Gastrocnemius medialis (tissue), 4 donors: ENCODE measurements around the gene PGA5. TPM values are rescaled to one million over a fixed set of nuclear protein-coding genes. Genes with fewer than 3 reads are reported as not detected.

Experiments
- ATAC-seq, 2 donors: fragments of 150-250 bp; one replicate each; pipeline ENCODE4 v1.9.1; 2016
- DNase-seq, 2 donors: peaks; one replicate each; pipeline ENCODE4 v3.0.0-alpha.2; 2019
- H3K27ac ChIP-seq, 4 donors: fragments of 200-600 bp; sonication (generic); 1 replicate in 1 of 4; 2 replicates in 3 of 4; pipeline ENCODE4 v1.5.1; 2016 to 2018; ENCODE audit warnings: mild to moderate bottlenecking in 2 of 4, moderate library complexity in 1 of 4
- H3K27me3 ChIP-seq, 3 donors: fragments of 200-600 bp; sonication (generic) in 2 of 3; 1 replicate in 1 of 3; 2 replicates in 2 of 3; pipeline versions ENCODE4 v1.5.1 to v1.6.0; 2016 to 2019; ENCODE audit warnings: mild to moderate bottlenecking in 1 of 3, moderate library complexity in 1 of 3
- H3K36me3 ChIP-seq, 2 donors: fragments of 200-600 bp; sonication (generic) in 1 of 2; one replicate each; pipeline ENCODE4 v1.5.1; 2017 to 2018
- H3K4me1 ChIP-seq, 2 donors: fragments of 200-600 bp; sonication (generic) in 1 of 2; one replicate each; pipeline ENCODE4 v1.5.1; 2016 to 2017; ENCODE audit warnings: mild to moderate bottlenecking in 2 of 2
- H3K4me3 ChIP-seq, 4 donors: fragments of 200-600 bp; sonication (generic) in 3 of 4; 1 replicate in 1 of 4; 2 replicates in 3 of 4; pipeline ENCODE4 v1.5.1; 2016 to 2019; ENCODE audit warnings: mild to moderate bottlenecking in 2 of 4
- H3K9me3 ChIP-seq, 3 donors: fragments of 200-600 bp; sonication (generic) in 2 of 3; 1 replicate in 1 of 3; 2 replicates in 2 of 3; pipeline ENCODE4 v1.5.1; 2016 to 2019
- POLR2A ChIP-seq, 2 donors: fragments of 450-650 bp; IDR thresholded peaks; one replicate each; pipeline ENCODE4 v1.6.1; 2017; ENCODE audit warnings: antibody characterized with exemption in 2 of 2, mild to moderate bottlenecking in 2 of 2, moderate library complexity in 2 of 2
- in situ Hi-C, 4 donors: fragments of 200-750 bp; cut with MboI; loops; one replicate each; pipeline versions ENCODE4 v1.15.0 to v1.8.0; 2017; ENCODE audit warnings: low sequenced_read_pairs in 4 of 4
- intact Hi-C: fragments of 100-400 bp; cut with DNase I; formaldehyde crosslinking; loops from one replicate; pipeline ENCODE4 v1.15.1; 2023; ENCODE audit warnings: low total_unique reads
- total RNA-seq, 4 donors: library from RNA; depleted of rRNA; stranded (reverse); fragments of >200 nt; gene quantifications; one replicate each; pipeline versions ENCODE4 v1.1.0 to v1.2.3, GENCODE V29; 2016
- TF ChIP-seq, protein P1 (sequence below), 5 experiments: fragments of 450-650 bp in 3 of 5; fragments of 200-600 bp in 2 of 5; sonication (generic) in 2 of 5; IDR thresholded peaks in 4 of 5; conservative IDR thresholded peaks in 1 of 5; 1 replicate in 4 of 5; 2 replicates in 1 of 5; pipeline ENCODE4 v1.5.1; 2016 to 2019; ENCODE audit warnings: antibody characterized with exemption in 5 of 5, mild to moderate bottlenecking in 3 of 5, moderate library complexity in 3 of 5

Gene PGA5
- total RNA-seq, 4 donors from 2014 or later: not detected

GRCh38 chr11:61280883-61281580 is 40.1 kb downstream of the PGA5 start:
- peaks cover 0 to 2% of the 10 kb centered on the region in 2 donors for H3K36me3 ChIP-seq
- no peak for ATAC-seq
- no peak for TF ChIP-seq POLR2A (IDR thresholded peaks at IDR 0.05)
- TF ChIP-seq, protein P1, sequence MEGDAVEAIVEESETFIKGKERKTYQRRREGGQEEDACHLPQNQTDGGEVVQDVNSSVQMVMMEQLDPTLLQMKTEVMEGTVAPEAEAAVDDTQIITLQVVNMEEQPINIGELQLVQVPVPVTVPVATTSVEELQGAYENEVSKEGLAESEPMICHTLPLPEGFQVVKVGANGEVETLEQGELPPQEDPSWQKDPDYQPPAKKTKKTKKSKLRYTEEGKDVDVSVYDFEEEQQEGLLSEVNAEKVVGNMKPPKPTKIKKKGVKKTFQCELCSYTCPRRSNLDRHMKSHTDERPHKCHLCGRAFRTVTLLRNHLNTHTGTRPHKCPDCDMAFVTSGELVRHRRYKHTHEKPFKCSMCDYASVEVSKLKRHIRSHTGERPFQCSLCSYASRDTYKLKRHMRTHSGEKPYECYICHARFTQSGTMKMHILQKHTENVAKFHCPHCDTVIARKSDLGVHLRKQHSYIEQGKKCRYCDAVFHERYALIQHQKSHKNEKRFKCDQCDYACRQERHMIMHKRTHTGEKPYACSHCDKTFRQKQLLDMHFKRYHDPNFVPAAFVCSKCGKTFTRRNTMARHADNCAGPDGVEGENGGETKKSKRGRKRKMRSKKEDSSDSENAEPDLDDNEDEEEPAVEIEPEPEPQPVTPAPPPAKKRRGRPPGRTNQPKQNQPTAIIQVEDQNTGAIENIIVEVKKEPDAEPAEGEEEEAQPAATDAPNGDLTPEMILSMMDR (IDR thresholded peaks at IDR 0.05 in 4 of 5, conservative IDR thresholded peaks at IDR 0.05 in 1 of 5): no peak
- no peak overlapping the region for H3K4me3 ChIP-seq
- DNase-seq: no peak
- in situ Hi-C loops: no loop called here
- H3K9me3 ChIP-seq: no peaks in the 10 kb centered on the region
- H3K27ac ChIP-seq: no peak overlapping the region
- H3K4me1 ChIP-seq: no peaks in the 10 kb centered on the region
- no peaks in the 10 kb centered on the region for H3K27me3 ChIP-seq
- intact Hi-C loops: no loop called here

- no peak for DNase-seq
- no peaks in the 10 kb centered on the region for H3K9me3 ChIP-seq
- in situ Hi-C loops (no loop called here), intact Hi-C loops (no loop called here)
- ATAC-seq: no peak
- H3K4me3 ChIP-seq: no peak overlapping the region
- H3K27me3 ChIP-seq: no peaks in the 10 kb centered on the region
- peaks cover 0 to 5% of the 10 kb centered on the region in 2 donors for H3K36me3 ChIP-seq
- TF ChIP-seq, protein P1 (IDR thresholded peaks at IDR 0.05 in 4 of 5, conservative IDR thresholded peaks at IDR 0.05 in 1 of 5): no peak
- no peak for TF ChIP-seq POLR2A (IDR thresholded peaks at IDR 0.05)
- H3K27ac ChIP-seq: no peak overlapping the region
- no peaks in the 10 kb centered on the region for H3K4me1 ChIP-seq
Observed at GRCh38 chr11:61281581-61282250, 40.7 kb downstream of the PGA5 start.

DNA sequence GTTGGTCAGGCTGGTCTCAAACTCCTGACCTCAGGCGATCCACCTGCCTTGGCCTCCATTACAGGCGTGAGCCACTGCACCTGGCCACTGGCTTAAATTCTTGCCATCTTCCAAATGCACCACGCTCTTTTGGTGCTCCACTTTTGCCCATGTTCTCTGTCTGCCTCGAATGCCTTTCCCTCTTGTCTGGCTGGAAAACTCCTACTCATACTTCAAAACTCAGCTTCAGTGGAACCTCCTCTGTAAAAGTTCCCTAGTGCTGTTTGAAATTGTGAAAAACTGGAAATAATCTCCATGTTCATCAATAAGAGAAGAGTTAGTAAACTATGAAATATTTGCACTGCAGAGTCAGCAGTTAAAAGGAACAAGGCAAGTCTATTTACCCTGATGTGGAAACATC is 42.6 kb downstream of the PGA5 start:
- no peak for ATAC-seq
- no peak for DNase-seq
- Histone ChIP-seq H3K27ac (no peak overlapping the region), H3K4me3 (no peak overlapping the region), H3K36me3 (peaks cover 0 to 5% of the 10 kb centered on the region in 2 donors), H3K27me3 (no peaks in the 10 kb centered on the region), H3K4me1 (no peaks in the 10 kb centered on the region), H3K9me3 (no peaks in the 10 kb centered on the region)
- TF ChIP-seq, protein P1 (IDR thresholded peaks at IDR 0.05 in 4 of 5, conservative IDR thresholded peaks at IDR 0.05 in 1 of 5): no peak
- no peak for TF ChIP-seq POLR2A (IDR thresholded peaks at IDR 0.05)
- in situ Hi-C loops (no loop called here), intact Hi-C loops (no loop called here)

DNA sequence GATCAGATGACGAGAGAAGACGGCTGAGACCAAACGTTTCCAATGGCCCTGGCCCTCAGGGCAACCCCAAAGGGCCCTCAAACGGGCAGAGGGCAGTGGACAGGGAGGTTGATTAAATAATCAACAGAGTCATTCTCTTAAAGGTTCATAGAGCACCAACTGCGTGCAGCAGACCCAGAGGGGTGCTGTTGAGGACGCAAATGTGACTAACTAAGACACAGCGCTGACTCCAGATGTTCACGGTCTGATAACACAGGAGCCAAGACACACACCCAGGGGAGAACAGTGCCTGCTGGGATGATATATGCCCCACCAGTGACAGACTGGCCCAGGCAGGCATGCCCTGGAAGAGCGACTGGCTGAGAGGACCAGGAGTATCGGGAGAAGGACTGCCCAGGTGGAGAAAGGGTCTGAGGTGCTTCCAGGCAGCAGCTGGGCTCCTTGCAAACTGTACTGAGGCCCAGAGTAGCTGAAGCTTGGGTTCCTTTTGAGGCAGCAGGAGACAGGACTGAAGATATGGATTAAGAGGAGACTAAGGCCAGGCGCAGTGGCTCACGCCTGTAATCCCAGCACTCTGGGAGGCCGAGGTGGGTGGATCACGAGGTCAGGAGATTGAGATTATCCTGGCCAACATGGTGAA is 46.5 kb downstream of the PGA5 start:
- no peak for TF ChIP-seq POLR2A (IDR thresholded peaks at IDR 0.05)
- TF ChIP-seq, protein P1 (IDR thresholded peaks at IDR 0.05 in 4 of 5, conservative IDR thresholded peaks at IDR 0.05 in 1 of 5): no peak
- no peak overlapping the region for H3K4me3 ChIP-seq
- no peaks in the 10 kb centered on the region for H3K9me3 ChIP-seq
- H3K4me1 ChIP-seq: no peaks in the 10 kb centered on the region
- H3K36me3 ChIP-seq: peaks cover 0 to 5% of the 10 kb centered on the region in 2 donors
- intact Hi-C loops: no loop called here
- H3K27ac ChIP-seq: no peak overlapping the region
- H3K27me3 ChIP-seq: no peaks in the 10 kb centered on the region
- no peak for DNase-seq
- no peak for ATAC-seq
- in situ Hi-C loops: no loop called here
